Adipose tissue (tissue), 3 donors: ENCODE data around the gene TXNRD2. TPM values are rescaled to one million over a fixed set of nuclear protein-coding genes. Genes with fewer than 3 reads are reported as not detected.

Source experiments
- H3K27ac ChIP-seq: one replicate; pipeline ENCODE4 v1.5.1; 2013; ENCODE audit warnings: low read depth, low read length
- WGBS, 3 donors: extraction: QIAGEN DNeasy Blood & Tissue Kit; methylation state at CpG; one replicate each; pipeline ENCODE4 v1.1.7; 2013; 5-methylcytosine and 5-hydroxymethylcytosine counted together
- polyA plus RNA-seq, 3 donors: library from polyadenylated mRNA; stranded (reverse); fragments of 200-250 nt; gene quantifications; one replicate each; pipeline ENCODE4 v1.2.3, GENCODE V29; 2013
- donor health status: healthy with polysubstance abuse.
- donor health status: Bipolar disorder and iron deficiency.
- donor health status: healthy.

TXNRD2 gene
- polyA plus RNA-seq, 3 donors: 13.6 to 21.8 (median 16.6) TPM

GRCh38 chr22:19875531-19876313 lies 65.9 kb downstream of the TXNRD2 start:
- 79 to 88% (median 83%) methylated on average over 19 to 23 of the region's 23 CpGs for WGBS, 3 donors
- H3K27ac ChIP-seq: no peak overlapping the region

GRCh38 chr22:19875061-19875530 lies 66.5 kb downstream of the TXNRD2 start:
- no peak overlapping the region for H3K27ac ChIP-seq
- WGBS, 3 donors: 85 to 93% (median 87%) methylated on average over 10 to 12 of the region's 12 CpGs

GRCh38 chr22:19874307-19875060 lies 67.1 kb downstream of the TXNRD2 start:
- WGBS, 3 donors: 73 to 79% (median 78%) methylated on average over 27 of the region's 27 CpGs
- no peak overlapping the region for H3K27ac ChIP-seq

GRCh38 chr22:19873960-19874306 lies 67.7 kb downstream of the TXNRD2 start:
- no peak overlapping the region for H3K27ac ChIP-seq
- WGBS, 3 donors: 84 to 87% (median 87%) methylated on average over 7 of the region's 7 CpGs

GRCh38 chr22:19873138-19873959 lies 68.3 kb downstream of the TXNRD2 start:
- 71 to 81% (median 76%) methylated on average over 27 of the region's 27 CpGs for WGBS, 3 donors
- H3K27ac ChIP-seq: no peak overlapping the region

- 31 to 60% (median 54%) methylated on average over 7 of the region's 7 CpGs for WGBS, 3 donors
- no peak overlapping the region for H3K27ac ChIP-seq
Measured at GRCh38 chr22:19872779-19873137, 68.9 kb downstream of the TXNRD2 start.

GRCh38 chr22:19871845-19872778 lies 69.5 kb downstream of the TXNRD2 start:
- no peak overlapping the region for H3K27ac ChIP-seq
- 87 to 91% (median 89%) methylated on average over 15 to 16 of the region's 16 CpGs for WGBS, 3 donors

- WGBS, 3 donors: 74 to 91% (median 76%) methylated on average over 15 to 19 of the region's 19 CpGs
- H3K27ac ChIP-seq: no peak overlapping the region
Measured at GRCh38 chr22:19871023-19871844, 70.4 kb downstream of the TXNRD2 start.

DNA sequence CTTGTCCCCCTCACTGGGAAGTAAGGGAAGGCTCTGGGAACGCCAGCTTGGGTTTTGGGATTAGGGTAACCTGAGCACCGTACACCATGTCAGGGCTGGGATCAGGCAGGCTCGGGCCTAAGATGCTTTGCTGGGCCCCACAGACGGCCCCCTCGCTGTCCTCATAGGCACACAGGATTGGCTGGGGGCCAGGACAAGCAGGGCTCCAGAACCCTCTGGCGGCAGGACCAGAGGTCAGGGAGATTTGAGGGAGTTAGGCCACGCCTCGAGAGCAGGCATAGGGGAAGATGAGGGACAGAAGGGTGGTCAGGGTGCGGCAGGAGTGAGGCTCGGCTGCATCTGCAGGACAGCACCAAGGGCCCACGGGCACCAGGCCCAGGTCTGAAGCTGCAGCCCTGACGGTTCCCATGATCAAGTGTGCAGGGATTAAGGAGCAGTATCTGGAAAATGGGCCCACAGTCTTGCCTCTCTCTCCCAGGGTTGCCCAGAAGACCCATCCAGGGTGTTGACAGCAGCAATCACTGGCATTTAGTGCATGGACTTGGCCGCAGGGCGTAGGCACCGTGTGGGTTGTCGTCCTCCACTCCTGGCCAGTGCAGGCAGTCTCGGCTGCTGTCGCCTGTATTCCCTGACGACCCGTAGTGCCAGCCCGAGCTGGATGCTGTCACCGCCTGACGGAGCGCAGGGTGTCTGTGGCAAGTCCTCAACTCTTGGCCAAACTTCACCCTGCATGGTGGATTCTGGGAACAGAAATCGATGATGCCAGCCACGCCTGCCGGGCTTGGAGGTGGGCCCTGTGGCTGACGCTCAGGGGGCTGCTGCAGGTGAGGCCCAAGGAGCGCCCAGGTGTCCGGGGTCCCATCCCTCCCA lies 71.2 kb downstream of the TXNRD2 start:
- no peak overlapping the region for H3K27ac ChIP-seq
- WGBS, 3 donors: 85 to 91% (median 90%) methylated on average over 30 of the region's 30 CpGs

DNA sequence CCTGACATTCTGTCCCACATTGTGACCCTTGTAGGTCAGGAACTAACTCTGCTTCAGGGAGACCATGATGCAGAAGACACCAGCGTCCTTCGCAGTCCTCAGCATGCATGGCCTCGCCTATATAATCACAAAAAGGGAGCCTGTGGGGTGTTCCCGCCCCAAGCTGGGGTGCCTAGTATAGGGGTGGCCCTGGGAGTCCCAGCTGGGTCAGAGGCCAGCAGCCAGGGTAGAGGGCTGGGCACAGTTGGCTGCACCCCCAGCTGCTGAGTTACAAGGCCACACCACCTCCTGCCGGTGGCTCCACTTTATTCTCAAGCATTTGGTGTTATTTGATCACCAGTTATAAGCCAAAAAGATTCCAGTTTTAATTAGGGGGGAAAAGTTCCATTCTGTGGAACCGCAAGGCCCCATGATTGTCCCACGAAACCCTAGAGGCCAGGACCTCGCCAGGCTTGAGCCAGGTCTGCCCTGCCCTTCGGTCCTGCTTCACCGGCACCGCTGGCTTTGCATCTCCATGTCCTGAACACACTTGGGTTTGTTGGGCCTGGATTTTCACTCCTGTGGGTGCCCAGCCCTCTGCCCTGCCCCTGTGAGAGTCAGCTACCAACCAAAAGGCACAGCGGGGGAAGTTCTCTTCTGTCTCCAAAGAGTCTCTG lies 72.0 kb downstream of the TXNRD2 start:
- H3K27ac ChIP-seq: no peak overlapping the region
- 85 to 97% (median 94%) methylated on average over 12 of the region's 12 CpGs for WGBS, 3 donors

GRCh38 chr22:19868773-19869471 lies 72.7 kb downstream of the TXNRD2 start:
- 63 to 85% (median 75%) methylated on average over 19 to 23 of the region's 23 CpGs for WGBS, 3 donors
- no peak overlapping the region for H3K27ac ChIP-seq

GRCh38 chr22:19868333-19868732 lies 73.3 kb downstream of the TXNRD2 start:
- no peak overlapping the region for H3K27ac ChIP-seq

GRCh38 chr22:19867617-19868016 lies 74.0 kb downstream of the TXNRD2 start:
- no peak overlapping the region for H3K27ac ChIP-seq
- 72 to 93% (median 91%) methylated on average over 7 of the region's 7 CpGs for WGBS, 3 donors

More at GRCh38 chr22:19868333-19868732, 73.3 kb downstream of the TXNRD2 start:
- WGBS, 3 donors: 95 to 96% (median 96%) methylated on average over 3 of the region's 3 CpGs

DNA sequence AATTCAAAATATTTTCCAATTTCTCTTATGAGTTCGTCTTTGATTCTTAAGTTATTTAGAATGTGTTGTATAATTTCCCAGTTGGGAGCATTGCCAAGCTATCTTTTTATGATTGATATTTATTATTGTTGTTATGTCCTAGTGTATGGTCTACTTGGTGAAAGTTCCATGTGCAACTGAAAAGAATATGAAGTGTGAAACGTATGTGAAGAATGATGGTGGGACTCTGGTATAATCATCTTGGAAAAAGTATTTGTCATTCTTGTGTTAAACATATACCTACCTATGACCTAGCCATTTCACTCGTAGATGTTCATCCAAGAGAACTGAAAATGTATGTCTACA lies 75.0 kb downstream of the TXNRD2 start:
- no peak overlapping the region for H3K27ac ChIP-seq
- WGBS, 3 donors: 91 to 92% (median 91%) methylated on average over 3 of the region's 3 CpGs

DNA sequence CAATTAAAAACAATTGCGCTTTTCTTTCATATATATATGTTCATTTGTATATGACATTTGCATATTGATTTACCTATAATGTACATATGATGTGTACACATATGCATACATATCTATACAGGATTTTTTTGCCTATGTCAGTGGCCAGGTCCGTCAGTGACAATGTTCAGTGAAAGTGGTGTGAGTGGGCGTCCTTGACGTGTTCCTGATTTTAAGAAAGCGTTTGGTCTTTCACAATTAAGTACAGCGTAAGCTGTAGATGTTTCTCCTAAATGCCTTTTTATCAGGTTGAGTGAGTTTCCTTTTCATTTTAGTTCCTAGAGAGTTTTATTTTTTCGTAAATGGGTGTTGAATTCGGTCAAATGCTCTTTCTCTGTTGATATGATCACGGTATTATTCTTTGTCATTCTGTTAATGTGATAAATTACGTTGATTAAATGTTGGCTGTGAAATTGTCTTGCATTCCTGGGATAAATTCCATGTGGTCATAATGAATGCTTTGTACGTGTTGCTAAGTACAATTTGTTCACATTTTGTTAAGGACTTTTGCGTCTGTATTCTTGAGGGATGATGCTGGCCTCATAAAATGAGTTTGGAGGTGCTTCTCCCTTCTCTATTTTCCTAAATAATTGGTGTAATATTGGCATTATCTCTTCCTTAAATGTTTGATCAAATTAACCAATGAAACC lies 76.3 kb downstream of the TXNRD2 start:
- 75 to 78% (median 77%) methylated on average over 12 of the region's 12 CpGs for WGBS, 3 donors
- H3K27ac ChIP-seq: no peak overlapping the region
